Measurements from ENCODE around the gene SCLY. TPM values are rescaled to one million over a fixed set of nuclear protein-coding genes. Genes with fewer than 3 reads are reported as not detected.

The SCLY gene
- total and polyA plus RNA-seq, 2 of the 8 experiments (the other 6 are each of a cell fraction or from before 2014, with no cell fraction given) = 79.0 to 79.5 TPM

DNA sequence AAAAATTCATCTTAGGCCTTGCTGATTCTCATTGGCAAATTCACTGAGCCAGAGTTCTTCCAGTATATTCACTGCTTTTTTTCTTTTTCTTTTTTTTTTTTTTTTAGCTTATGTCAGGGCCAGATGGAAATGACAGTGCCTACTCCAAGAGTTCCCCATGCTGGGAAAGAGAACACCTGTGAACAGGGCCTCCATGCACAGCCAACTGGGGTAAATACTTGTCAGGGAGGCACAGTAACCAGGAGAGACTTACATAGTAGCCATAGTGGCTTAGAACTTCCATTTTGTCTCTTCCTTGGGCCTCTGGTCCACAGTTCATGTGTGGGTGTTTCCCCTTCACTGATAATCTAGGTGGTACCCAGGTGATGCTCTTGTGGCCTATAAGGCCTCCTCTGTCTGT is 15.2 kb upstream of the SCLY start:
- Histone ChIP-seq H2BK15ac (ENCODE audit: low read length) (no peak overlapping the region), H2BK20ac (ENCODE audit: low read length) (no peak overlapping the region), H3K27me3 (replicated peaks in 1 of 4; ENCODE audit: control insufficient read depth in 3 of 4, extremely low read depth in 1 of 4, insufficient read depth in 3 of 4, low read length in 3 of 4) (no peaks in the 10 kb centered on the region), H2AFZ (ENCODE audit: low read length) (no peak overlapping the region), H3K56ac (replicated peaks; ENCODE audit: insufficient read length, low read depth, low read length) (no peak overlapping the region), H3K23ac (ENCODE audit: insufficient read length) (no peak overlapping the region), H2AK5ac (ENCODE audit: low read depth, low read length) (no peak overlapping the region), H3K23me2 (ENCODE audit: low read depth, low read length) (no peaks in the 10 kb centered on the region), H3K79me1 (ENCODE audit: low read depth, low read length) (no peaks in the 10 kb centered on the region), H2BK5ac (ENCODE audit: low read depth, low read length) (no peak overlapping the region), H2BK120ac (replicated peaks; ENCODE audit: low read depth, low read length) (no peak overlapping the region), H3K36me3 (ENCODE audit: control insufficient read depth in 2 of 4, insufficient read depth in 4 of 4, low read length in 3 of 4) (peaks cover 0 to 6% (median 0%) of the 10 kb centered on the region in 4 experiments; a peak in 3 of 8 replicates), H3K79me2 (ENCODE audit: control insufficient read depth in 1 of 2, insufficient read depth in 2 of 2, low read length in 2 of 2) (no peaks in the 10 kb centered on the region), H4K8ac (ENCODE audit: extremely low read depth, insufficient read depth, low read length) (no peak overlapping the region), H3K4me2 (ENCODE audit: insufficient read depth in 1 of 2, low read depth in 2 of 2, low read length in 2 of 2) (no peak overlapping the region), H3K4me1 (replicated peaks in 1 of 4; ENCODE audit: control insufficient read depth in 3 of 4, insufficient read depth in 4 of 4, low read length in 3 of 4) (no peaks in the 10 kb centered on the region), H3K14ac (ENCODE audit: insufficient read length) (no peak overlapping the region), H2BK12ac (ENCODE audit: low read depth, low read length) (no peak overlapping the region), H3K9ac (replicated peaks in 1 of 4; ENCODE audit: extremely low read depth in 1 of 4, low read depth in 3 of 4, low read length in 3 of 4) (no peak overlapping the region), H3K4me3 (ENCODE audit: extremely low read depth in 1 of 4, insufficient read depth in 2 of 4, low read depth in 3 of 4, low read length in 4 of 4) (no peak overlapping the region), H3K27ac (ENCODE audit: low read depth, low read length) (no peak overlapping the region), H3K18ac (ENCODE audit: extremely low read depth, low read length) (no peak overlapping the region), H4K5ac (ENCODE audit: insufficient read length, low read depth, low read length) (no peak overlapping the region), H4K91ac (replicated peaks; ENCODE audit: insufficient read length, low read length) (no peak overlapping the region), H3K4ac (replicated peaks; ENCODE audit: insufficient read length, low read depth, low read length) (no peak overlapping the region), H4K20me1 (replicated peaks in 1 of 2; ENCODE audit: control insufficient read depth in 1 of 2, insufficient read depth in 2 of 2, low read length in 2 of 2) (no peaks in the 10 kb centered on the region), H3K9me3 (ENCODE audit: insufficient read depth in 2 of 2, low read depth in 1 of 2, low read length in 1 of 2) (peaks cover 3 to 4% of the 10 kb centered on the region in 2 experiments; a peak in 3 of 4 replicates)
- ChIA-PET CTCF (ENCODE audit: partially characterized antibody) (no interaction called here), POLR2A (ENCODE audit: partially characterized antibody) (no interaction called here)
- DNase-seq (ENCODE audit: low read depth in 1 of 2, low spot score in 2 of 2) (no peak), FAIRE-seq (no peak)
- TF ChIP-seq CEBPB (IDR thresholded peaks at IDR 0.05; ENCODE audit: low read depth, low read length) (no peak), ZNF274 (IDR thresholded peaks at IDR 0.05; ENCODE audit: borderline replicate concordance, extremely low read depth, low read length) (no peak), CHD2 (IDR thresholded peaks at IDR 0.05; ENCODE audit: low read length) (no peak), SUZ12 (IDR thresholded peaks at IDR 0.05; ENCODE audit: low read length) (no peak), BRCA1 (IDR thresholded peaks at IDR 0.05; ENCODE audit: low read depth, low read length) (no peak), FOSL1 (IDR thresholded peaks at IDR 0.05; ENCODE audit: insufficient read depth, low read depth, low read length) (no peak), SRF (IDR thresholded peaks at IDR 0.05; ENCODE audit: low read depth, low read length) (no peak), SIRT6 (IDR thresholded peaks at IDR 0.05; ENCODE audit: low read length) (no peak), HDAC6 (IDR thresholded peaks at IDR 0.05; ENCODE audit: low read depth, low read length) (no peak)
